ENCODE measurements around the gene GPR176.

Gene GPR176

DNA sequence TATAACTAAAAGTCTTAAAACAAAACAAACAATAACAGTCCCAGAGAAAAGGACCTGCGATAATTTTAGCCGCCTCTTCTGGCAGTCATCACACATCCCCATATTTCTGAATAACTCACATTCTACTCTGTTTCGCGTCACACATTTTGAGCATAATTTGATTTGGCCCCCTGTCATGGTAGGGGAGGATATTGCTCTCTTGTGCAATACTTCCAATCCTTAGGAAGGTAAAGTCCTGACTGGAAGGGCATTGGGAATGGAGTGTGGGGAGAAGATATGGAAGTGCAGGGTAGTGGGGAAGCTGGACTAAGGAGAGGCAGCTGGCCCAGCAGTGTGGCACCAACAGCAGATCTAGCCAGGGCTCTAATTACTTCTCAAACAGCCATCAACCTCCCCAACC is 126.1 kb downstream of the GPR176 start:
- WGBS, 2 donors (ENCODE audit: extremely low coverage in 2 of 2, insufficient read length in 2 of 2, insufficient replicate concordance in 1 of 2), result no CpG with 5 or more reads among the region's 4 CpGs
- H2AK5ac ChIP-seq (ENCODE audit: low read depth, low read length), result no peak overlapping the region

DNA sequence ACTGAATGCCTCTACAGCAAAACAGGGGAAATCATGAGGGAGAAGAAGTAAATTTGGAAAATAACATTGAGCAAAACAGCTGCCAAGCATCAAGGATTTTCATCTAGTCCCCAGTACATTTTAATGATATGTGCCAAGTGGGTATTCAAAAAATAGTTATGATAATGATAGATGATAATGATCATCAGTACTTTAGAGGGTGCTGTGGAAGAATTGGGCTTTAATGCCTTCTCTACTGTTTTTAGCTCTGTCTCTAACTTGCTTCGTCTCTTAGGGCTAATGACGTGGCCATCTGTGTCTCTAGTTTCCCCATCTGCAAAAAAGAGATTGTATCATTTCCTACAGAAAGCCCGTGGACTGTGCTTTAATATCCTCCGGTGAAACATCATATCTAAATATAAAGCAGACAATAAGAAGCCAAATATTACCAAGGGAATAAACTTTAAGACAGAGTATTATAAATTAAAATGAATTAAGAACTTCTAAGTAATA is 127.2 kb downstream of the GPR176 start:
- DNase-seq (ENCODE audit: low spot score), result no peak
- no peaks in the 10 kb centered on the region for H3K9me3 ChIP-seq (replicated peaks in 1 of 2; ENCODE audit: control insufficient read depth in 2 of 2, insufficient read depth in 1 of 2, low read depth in 1 of 2, low read length in 2 of 2)
- H3K18ac ChIP-seq (ENCODE audit: low read length), result no peak overlapping the region
- no peak overlapping the region for H4K8ac ChIP-seq (ENCODE audit: low read depth, low read length)
- no peak overlapping the region for H2BK5ac ChIP-seq (ENCODE audit: low read length)
- H3K36me3 ChIP-seq (replicated peaks in 1 of 2; ENCODE audit: control insufficient read depth in 2 of 2, insufficient read depth in 2 of 2, low read length in 2 of 2), result no peaks in the 10 kb centered on the region
- WGBS, 2 donors (ENCODE audit: extremely low coverage in 2 of 2, insufficient read length in 2 of 2, insufficient replicate concordance in 1 of 2), result no CpG with 5 or more reads among the region's 4 CpGs
- H2BK12ac ChIP-seq (ENCODE audit: low read length), result no peak overlapping the region
- H2AFZ ChIP-seq (ENCODE audit: low read length), result no peak overlapping the region
- H3K4me2 ChIP-seq (ENCODE audit: insufficient read depth, low read length, poor library complexity, severe bottlenecking), result no peak overlapping the region
- no peak overlapping the region for H4K91ac ChIP-seq (ENCODE audit: low read depth, low read length, poor library complexity)
- H3K4ac ChIP-seq (ENCODE audit: low read length), result no peak overlapping the region
- no peak overlapping the region for H2AK5ac ChIP-seq (ENCODE audit: low read depth, low read length)
- no peak overlapping the region for H2BK120ac ChIP-seq (ENCODE audit: low read depth, low read length)
- no peak overlapping the region for H2BK15ac ChIP-seq (ENCODE audit: low read length)
- H3K27ac ChIP-seq (replicated peaks; ENCODE audit: low read length), result no peak overlapping the region
- no peaks in the 10 kb centered on the region for H3K79me1 ChIP-seq (ENCODE audit: low read depth, low read length)
- no peak overlapping the region for H3K23ac ChIP-seq (ENCODE audit: low read depth, low read length, poor library complexity)
- no peak overlapping the region for H3K4me3 ChIP-seq (ENCODE audit: low read length in 2 of 2)
- H3K9ac ChIP-seq (ENCODE audit: low read depth, low read length, poor library complexity), result no peak overlapping the region
- H3K4me1 ChIP-seq (ENCODE audit: control insufficient read depth in 2 of 2, insufficient read depth in 1 of 2, low read depth in 1 of 2, low read length in 2 of 2), result peaks cover 0 to under 1% of the 10 kb centered on the region in 2 donors
- no peak overlapping the region for H3K14ac ChIP-seq (ENCODE audit: low read length)
- peaks cover 0 to 2% (median 0%) of the 10 kb centered on the region in 3 experiments for H3K27me3 ChIP-seq (ENCODE audit: control insufficient read depth in 3 of 3, insufficient read depth in 3 of 3, low read depth in 1 of 3, low read length in 3 of 3)

More for the DNA sequence above, 126.1 kb downstream of the GPR176 start:
- Histone ChIP-seq H3K9me3 (replicated peaks in 1 of 2; ENCODE audit: control insufficient read depth in 2 of 2, insufficient read depth in 1 of 2, low read depth in 1 of 2, low read length in 2 of 2) (no peaks in the 10 kb centered on the region), H2BK120ac (ENCODE audit: low read depth, low read length) (no peak overlapping the region), H3K18ac (ENCODE audit: low read length) (no peak overlapping the region), H3K4me1 (ENCODE audit: control insufficient read depth in 2 of 2, insufficient read depth in 1 of 2, low read depth in 1 of 2, low read length in 2 of 2) (peaks cover 0 to 2% of the 10 kb centered on the region in 2 donors), H4K8ac (ENCODE audit: low read depth, low read length) (no peak overlapping the region), H3K79me1 (ENCODE audit: low read depth, low read length) (no peaks in the 10 kb centered on the region), H3K23ac (ENCODE audit: low read depth, low read length, poor library complexity) (no peak overlapping the region), H3K4me2 (ENCODE audit: insufficient read depth, low read length, poor library complexity, severe bottlenecking) (no peak overlapping the region), H3K36me3 (replicated peaks in 1 of 2; ENCODE audit: control insufficient read depth in 2 of 2, insufficient read depth in 2 of 2, low read length in 2 of 2) (no peaks in the 10 kb centered on the region), H4K91ac (ENCODE audit: low read depth, low read length, poor library complexity) (no peak overlapping the region), H2BK15ac (ENCODE audit: low read length) (no peak overlapping the region), H3K27me3 (ENCODE audit: control insufficient read depth in 3 of 3, insufficient read depth in 3 of 3, low read depth in 1 of 3, low read length in 3 of 3) (peaks cover 0 to 2% (median 0%) of the 10 kb centered on the region in 3 experiments), H3K14ac (ENCODE audit: low read length) (no peak overlapping the region), H2BK12ac (ENCODE audit: low read length) (no peak overlapping the region), H3K4me3 (ENCODE audit: low read length in 2 of 2) (no peak overlapping the region), H3K27ac (replicated peaks; ENCODE audit: low read length) (no peak overlapping the region), H2AFZ (ENCODE audit: low read length) (no peak overlapping the region), H3K9ac (ENCODE audit: low read depth, low read length, poor library complexity) (no peak overlapping the region), H2BK5ac (ENCODE audit: low read length) (no peak overlapping the region), H3K4ac (ENCODE audit: low read length) (no peak overlapping the region)
- DNase-seq (ENCODE audit: low spot score), result no peak

DNA sequence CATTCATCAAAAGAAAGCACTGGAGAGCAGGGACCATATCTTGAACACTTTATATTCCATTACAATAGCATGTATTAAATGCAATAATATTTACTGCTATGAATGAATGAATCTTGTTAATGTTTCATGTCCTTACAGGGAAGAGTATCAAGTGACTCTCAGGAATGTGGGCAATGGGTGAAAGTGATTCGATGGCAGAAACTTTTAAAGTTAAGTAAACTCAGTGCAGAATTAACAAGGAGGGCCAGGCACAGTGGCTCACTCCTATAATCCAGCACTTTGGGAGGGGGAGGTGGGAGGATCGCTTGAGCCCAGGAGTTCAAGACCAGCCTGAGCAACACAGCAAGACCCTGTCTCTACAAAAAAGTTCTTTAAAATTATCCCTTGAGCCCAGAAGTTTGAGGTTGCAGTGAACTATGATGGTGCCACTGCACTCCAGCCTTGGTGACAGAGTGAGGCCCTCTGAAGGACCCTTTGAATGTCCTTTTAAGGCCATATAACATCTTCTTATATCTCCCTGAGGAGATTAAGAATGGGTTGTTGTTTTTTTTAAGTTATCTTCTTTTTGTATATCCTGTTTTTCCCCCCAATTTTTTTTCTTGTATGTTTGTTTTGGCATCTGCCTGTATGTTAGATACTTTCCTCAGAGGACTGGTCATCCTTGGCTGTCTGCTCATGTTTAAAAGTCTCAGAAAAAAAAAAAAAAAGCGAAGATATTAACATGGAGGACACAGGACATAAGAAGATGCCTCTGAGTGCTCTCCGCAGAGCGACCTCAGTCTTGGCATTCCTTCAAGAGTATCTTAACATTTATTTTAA is 127.8 kb downstream of the GPR176 start:
- no peak for DNase-seq (ENCODE audit: low spot score)
- no peak overlapping the region for H3K4ac ChIP-seq (ENCODE audit: low read length)
- no CpG with 5 or more reads among the region's 5 CpGs for WGBS, 2 donors (ENCODE audit: extremely low coverage in 2 of 2, insufficient read length in 2 of 2, insufficient replicate concordance in 1 of 2)
- H2BK120ac ChIP-seq (ENCODE audit: low read depth, low read length), result no peak overlapping the region
- H3K23ac ChIP-seq (ENCODE audit: low read depth, low read length, poor library complexity), result no peak overlapping the region
- no peak overlapping the region for H4K8ac ChIP-seq (ENCODE audit: low read depth, low read length)
- H2AK5ac ChIP-seq (ENCODE audit: low read depth, low read length), result no peak overlapping the region
- no peak overlapping the region for H3K18ac ChIP-seq (ENCODE audit: low read length)
- no peaks in the 10 kb centered on the region for H3K9me3 ChIP-seq (replicated peaks in 1 of 2; ENCODE audit: control insufficient read depth in 2 of 2, insufficient read depth in 1 of 2, low read depth in 1 of 2, low read length in 2 of 2)
- H3K4me3 ChIP-seq (ENCODE audit: low read length in 2 of 2), result no peak overlapping the region
- H2BK5ac ChIP-seq (ENCODE audit: low read length), result no peak overlapping the region
- H2BK12ac ChIP-seq (ENCODE audit: low read length), result no peak overlapping the region
- no peak overlapping the region for H2AFZ ChIP-seq (ENCODE audit: low read length)
- no peak overlapping the region for H3K14ac ChIP-seq (ENCODE audit: low read length)
- no peak overlapping the region for H3K4me2 ChIP-seq (ENCODE audit: insufficient read depth, low read length, poor library complexity, severe bottlenecking)
- peaks cover 0 to 7% of the 10 kb centered on the region in 2 donors for H3K4me1 ChIP-seq (ENCODE audit: control insufficient read depth in 2 of 2, insufficient read depth in 1 of 2, low read depth in 1 of 2, low read length in 2 of 2)
- H2BK15ac ChIP-seq (ENCODE audit: low read length), result no peak overlapping the region
- H3K9ac ChIP-seq (ENCODE audit: low read depth, low read length, poor library complexity), result no peak overlapping the region
- H4K91ac ChIP-seq (ENCODE audit: low read depth, low read length, poor library complexity), result no peak overlapping the region
- no peaks in the 10 kb centered on the region for H3K36me3 ChIP-seq (replicated peaks in 1 of 2; ENCODE audit: control insufficient read depth in 2 of 2, insufficient read depth in 2 of 2, low read length in 2 of 2)
- H3K27me3 ChIP-seq (ENCODE audit: control insufficient read depth in 3 of 3, insufficient read depth in 3 of 3, low read depth in 1 of 3, low read length in 3 of 3), result peaks cover 0 to 2% (median 0%) of the 10 kb centered on the region in 3 experiments
- no peaks in the 10 kb centered on the region for H3K79me1 ChIP-seq (ENCODE audit: low read depth, low read length)
- no peak overlapping the region for H3K27ac ChIP-seq (replicated peaks; ENCODE audit: low read length)

DNA sequence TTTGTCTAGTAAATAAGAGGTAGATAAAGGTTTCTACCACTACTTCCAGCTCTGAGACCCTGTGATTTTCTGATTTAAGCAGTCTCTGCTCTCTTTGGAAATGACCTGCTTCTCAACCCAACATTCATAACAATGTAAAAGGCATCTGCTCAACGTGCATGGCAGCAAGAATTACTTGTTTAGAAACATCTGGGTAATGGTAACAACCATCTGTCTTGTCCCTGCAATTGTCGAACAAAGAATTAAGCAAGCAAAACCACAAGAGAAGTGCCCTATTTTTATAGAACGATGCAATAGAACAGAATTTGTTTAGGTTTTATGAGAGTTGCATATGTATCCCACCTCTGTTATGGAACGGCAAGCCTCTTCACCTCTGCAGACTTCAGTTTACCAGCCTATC is 130.3 kb downstream of the GPR176 start:
- Histone ChIP-seq H3K36me3 (replicated peaks in 1 of 2; ENCODE audit: control insufficient read depth in 2 of 2, insufficient read depth in 2 of 2, low read length in 2 of 2) (peaks cover 0 to 8% of the 10 kb centered on the region in 2 donors), H2BK12ac (ENCODE audit: low read length) (no peak overlapping the region), H2BK15ac (ENCODE audit: low read length) (no peak overlapping the region), H3K18ac (ENCODE audit: low read length) (no peak overlapping the region), H2BK120ac (ENCODE audit: low read depth, low read length) (no peak overlapping the region), H3K4me2 (ENCODE audit: insufficient read depth, low read length, poor library complexity, severe bottlenecking) (no peak overlapping the region), H4K8ac (ENCODE audit: low read depth, low read length) (no peak overlapping the region), H3K4me1 (ENCODE audit: control insufficient read depth in 2 of 2, insufficient read depth in 1 of 2, low read depth in 1 of 2, low read length in 2 of 2) (peaks cover 0 to 11% of the 10 kb centered on the region in 2 donors), H3K4ac (ENCODE audit: low read length) (no peak overlapping the region), H3K27me3 (ENCODE audit: control insufficient read depth in 3 of 3, insufficient read depth in 3 of 3, low read depth in 1 of 3, low read length in 3 of 3) (peaks cover 0 to 2% (median 0%) of the 10 kb centered on the region in 3 experiments), H4K91ac (ENCODE audit: low read depth, low read length, poor library complexity) (no peak overlapping the region), H2AFZ (ENCODE audit: low read length) (no peak overlapping the region), H3K9me3 (replicated peaks in 1 of 2; ENCODE audit: control insufficient read depth in 2 of 2, insufficient read depth in 1 of 2, low read depth in 1 of 2, low read length in 2 of 2) (no peaks in the 10 kb centered on the region), H3K27ac (replicated peaks; ENCODE audit: low read length) (no peak overlapping the region), H3K9ac (ENCODE audit: low read depth, low read length, poor library complexity) (no peak overlapping the region), H2AK5ac (ENCODE audit: low read depth, low read length) (no peak overlapping the region), H3K79me1 (ENCODE audit: low read depth, low read length) (no peaks in the 10 kb centered on the region), H2BK5ac (ENCODE audit: low read length) (no peak overlapping the region), H3K4me3 (ENCODE audit: low read length in 2 of 2) (no peak overlapping the region), H3K14ac (ENCODE audit: low read length) (no peak overlapping the region), H3K23ac (ENCODE audit: low read depth, low read length, poor library complexity) (no peak overlapping the region)
- no CpG with 5 or more reads among the region's 4 CpGs for WGBS, 2 donors (ENCODE audit: extremely low coverage in 2 of 2, insufficient read length in 2 of 2, insufficient replicate concordance in 1 of 2)
- no peak for DNase-seq (ENCODE audit: low spot score)

Data from neuronal stem cell (in vitro differentiated cells).